ENCODE results near the gene ANO7. TPM values are rescaled to one million over a fixed set of nuclear protein-coding genes. Genes with fewer than 3 reads are reported as not detected.

Gene ANO7
- total and polyA plus RNA-seq, 4 donors, result 0.71 to 1.1 (median 0.86) TPM

DNA sequence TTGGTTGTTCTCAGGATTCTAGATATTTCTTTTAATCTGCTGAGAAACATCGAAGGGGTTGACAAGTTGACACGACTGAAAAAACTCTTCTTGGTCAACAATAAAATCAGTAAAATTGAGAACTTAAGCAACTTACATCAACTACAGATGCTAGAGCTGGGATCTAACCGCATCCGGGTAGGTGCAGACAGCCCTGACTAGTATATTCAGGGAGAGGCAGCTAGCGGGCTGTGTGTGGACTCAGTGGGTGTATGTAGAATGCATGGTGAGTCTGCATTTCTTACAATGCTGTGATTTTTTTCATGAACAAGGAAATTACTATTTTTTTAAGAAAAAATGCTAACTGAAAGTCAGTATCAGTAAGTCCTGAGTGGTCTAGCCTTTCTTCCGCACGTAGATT, 28.2 kb upstream of the ANO7 start:
- Histone ChIP-seq H3K27ac (ENCODE audit: low read depth in 1 of 2, low read length in 1 of 2) (no peak overlapping the region), H3K4me1 (ENCODE audit: control insufficient read depth in 5 of 5, insufficient read depth in 5 of 5, low read length in 5 of 5) (peaks cover 0 to 10% (median 9%) of the 10 kb centered on the region in 5 donors), H3K4me3 (no peak overlapping the region), H3K9me3 (ENCODE audit: control insufficient read depth in 4 of 4, insufficient read depth in 3 of 4, low read length in 3 of 4) (no peaks in the 10 kb centered on the region), H3K27me3 (ENCODE audit: control insufficient read depth in 3 of 3, insufficient read depth in 3 of 3, low read length in 2 of 3) (no peaks in the 10 kb centered on the region), H3K36me3 (ENCODE audit: control insufficient read depth in 4 of 4, insufficient read depth in 4 of 4, low read length in 4 of 4) (peaks cover 8 to 45% (median 35%) of the 10 kb centered on the region in 4 donors), H3K9ac (ENCODE audit: insufficient read depth in 1 of 2, low read length in 2 of 2) (no peak overlapping the region)
- 96 to 97% methylated on average over 7 of the region's 7 CpGs for WGBS, 2 donors
- ATAC-seq (ENCODE audit: insufficient read depth, low FRiP score) (no peak), DNase-seq (no peak)
- no peak for TF ChIP-seq CTCF (IDR thresholded peaks at IDR 0.05; ENCODE audit: control extremely low read depth, extremely low read depth)

DNA sequence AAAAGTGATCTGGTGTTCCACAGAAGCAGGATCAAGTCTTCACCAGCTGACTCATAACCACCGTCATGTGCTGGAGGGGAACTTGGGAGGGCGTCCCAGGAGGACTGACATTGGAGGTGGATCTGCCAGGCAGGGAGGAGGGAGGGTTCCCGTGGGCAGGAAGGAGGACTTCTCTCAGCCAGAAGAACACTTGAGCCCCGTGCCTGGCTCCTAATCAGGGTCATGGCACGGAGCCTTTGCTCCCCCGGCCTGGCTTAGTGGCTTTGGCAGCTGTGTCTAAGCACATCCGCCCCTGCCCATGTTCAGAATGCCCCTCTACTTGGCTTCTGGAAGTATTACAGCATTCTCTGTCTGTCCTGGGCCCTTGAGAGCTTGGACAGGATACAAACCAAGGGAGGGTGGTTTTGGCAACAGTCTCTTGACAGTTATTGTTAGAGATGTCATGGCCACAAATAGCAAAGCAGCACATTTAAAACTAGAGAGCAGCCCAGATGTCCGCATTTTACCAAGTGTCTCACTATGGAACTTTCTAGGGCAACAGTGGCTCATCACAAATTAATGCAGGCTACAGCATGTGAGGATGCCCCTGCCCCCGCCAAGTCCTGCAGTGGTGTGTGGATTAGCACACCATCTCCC, 26.7 kb upstream of the ANO7 start:
- Histone ChIP-seq H3K27me3 (ENCODE audit: control insufficient read depth in 3 of 3, insufficient read depth in 3 of 3, low read length in 2 of 3) (no peaks in the 10 kb centered on the region), H3K27ac (ENCODE audit: low read depth in 1 of 2, low read length in 1 of 2) (peak overlapping the region; percentile 25 to 57), H3K36me3 (ENCODE audit: control insufficient read depth in 4 of 4, insufficient read depth in 4 of 4, low read length in 4 of 4) (peaks cover 14 to 52% (median 39%) of the 10 kb centered on the region in 4 donors), H3K4me1 (ENCODE audit: control insufficient read depth in 5 of 5, insufficient read depth in 5 of 5, low read length in 5 of 5) (peaks cover 0 to 10% (median 9%) of the 10 kb centered on the region in 5 donors), H3K9me3 (ENCODE audit: control insufficient read depth in 4 of 4, insufficient read depth in 3 of 4, low read length in 3 of 4) (no peaks in the 10 kb centered on the region), H3K9ac (ENCODE audit: insufficient read depth in 1 of 2, low read length in 2 of 2) (no peak overlapping the region), H3K4me3 (no peak overlapping the region)
- WGBS, 2 donors, result 40 to 74% methylated on average over 9 of the region's 9 CpGs
- ATAC-seq (ENCODE audit: insufficient read depth, low FRiP score) (peak; percentile 68), DNase-seq (peak; percentile 15 to 61 (median 58))
- TF ChIP-seq CTCF (IDR thresholded peaks at IDR 0.05; ENCODE audit: control extremely low read depth, extremely low read depth), result no peak

- peaks cover 13 to 47% (median 33%) of the 10 kb centered on the region in 4 donors for H3K36me3 ChIP-seq (ENCODE audit: control insufficient read depth in 4 of 4, insufficient read depth in 4 of 4, low read length in 4 of 4)
- TF ChIP-seq CTCF (IDR thresholded peaks at IDR 0.05; ENCODE audit: control extremely low read depth, extremely low read depth), result no peak
- no peak for ATAC-seq (ENCODE audit: insufficient read depth, low FRiP score)
These were observed 24.8 kb upstream of the ANO7 start for GRCh38 chr2:241163601-241164118.

More at GRCh38 chr2:241163601-241164118, 24.8 kb upstream of the ANO7 start:
- no peak overlapping the region for H3K9ac ChIP-seq (ENCODE audit: insufficient read depth in 1 of 2, low read length in 2 of 2)
- peaks cover 0 to 10% (median 8%) of the 10 kb centered on the region in 5 donors for H3K4me1 ChIP-seq (ENCODE audit: control insufficient read depth in 5 of 5, insufficient read depth in 5 of 5, low read length in 5 of 5)
- WGBS, 2 donors, result 74 to 89% methylated on average over 3 of the region's 3 CpGs
- H3K9me3 ChIP-seq (ENCODE audit: control insufficient read depth in 4 of 4, insufficient read depth in 3 of 4, low read length in 3 of 4), result no peaks in the 10 kb centered on the region
- no peak overlapping the region for H3K4me3 ChIP-seq
- DNase-seq, result no peak
- no peak overlapping the region for H3K27ac ChIP-seq (ENCODE audit: low read depth in 1 of 2, low read length in 1 of 2)
- H3K27me3 ChIP-seq (ENCODE audit: control insufficient read depth in 3 of 3, insufficient read depth in 3 of 3, low read length in 2 of 3), result no peaks in the 10 kb centered on the region

All from lung (tissue), 12 donors.